ENCODE results near the gene ANKS1B.
A peak's percentile ranks its signal among the peaks of the same experiment; 100 is the strongest.
"Not testable (repeated sequence)": the region's sequence is repeated elsewhere in the genome, so short reads cannot be mapped to it uniquely, and the experiment has no call there.

Gene ANKS1B

DNA sequence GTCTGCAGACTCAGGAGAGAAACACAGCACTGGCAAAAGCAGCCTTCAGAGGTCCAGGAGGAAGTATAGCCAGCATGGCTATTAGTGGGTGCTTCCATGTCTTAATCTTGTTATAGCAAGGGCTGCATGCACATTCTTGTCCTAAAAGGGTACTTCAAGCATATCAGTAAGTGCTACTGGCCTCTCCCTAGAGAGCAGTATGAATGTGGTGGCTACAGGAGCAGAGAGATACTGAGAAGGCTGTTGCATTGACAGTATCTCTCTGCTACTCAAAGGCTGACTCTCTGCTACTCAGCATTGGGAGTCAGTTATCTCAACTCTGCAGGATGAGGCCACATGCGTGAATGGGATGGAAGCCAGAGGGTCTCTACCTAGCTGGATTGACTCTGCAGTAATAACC is 335.2 kb downstream of the ANKS1B start:
- DNase-seq (ENCODE audit: low spot score) = no peak
- ChIA-PET CTCF (no interaction called here), POLR2A (ENCODE audit: low non-redundant PET) (no interaction called here)
- no peak for TF ChIP-seq CTCF (conservative IDR thresholded peaks at IDR 0.05; ENCODE audit: low read depth)
- H3K27ac ChIP-seq = no peak overlapping the region

- TF ChIP-seq CTCF (conservative IDR thresholded peaks at IDR 0.05; ENCODE audit: low read depth) = no peak
- CTCF ChIA-PET = interaction anchor here (1.0 kb wide), 1 partner anchor 389 kb away, joined by 3 read pairs; no protein-coding TSS in a partner anchor
- DNase-seq (ENCODE audit: low spot score) = no peak
- no peak overlapping the region for H3K27ac ChIP-seq
- POLR2A ChIA-PET (ENCODE audit: low non-redundant PET) = no interaction called here
These were observed 336.6 kb downstream of the ANKS1B start for GRCh38 chr12:99648183-99648582.

DNA sequence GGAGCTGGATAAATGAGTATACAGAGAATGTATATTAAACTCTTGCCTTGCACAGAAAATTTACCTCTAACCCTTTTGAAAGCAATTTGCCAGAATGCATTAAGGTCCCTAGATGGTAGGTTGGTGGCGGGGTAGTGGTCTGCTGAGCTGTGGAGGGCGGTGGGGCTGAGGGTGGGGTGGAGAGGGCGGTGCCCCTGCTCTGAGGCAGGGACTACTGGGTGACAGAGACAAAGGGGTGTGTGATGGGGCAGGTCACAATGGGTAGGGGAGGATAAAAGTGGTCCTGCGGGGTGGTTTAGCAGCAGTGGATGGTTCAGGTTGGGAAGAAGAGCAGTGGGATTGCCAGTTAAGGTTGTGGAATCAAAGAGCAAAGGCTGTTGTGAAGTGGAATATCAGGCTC is 337.3 kb downstream of the ANKS1B start, which contains the start of gene GARIN6:
TSS of gene GARIN6 (plus strand) at position 301 of the 400 bp plus-strand sequence. CDS start 422 bp downstream, outside the sequence.
- CTCF ChIA-PET = no interaction called here
- POLR2A ChIA-PET (ENCODE audit: low non-redundant PET) = no interaction called here
- no peak within 1 kb of the TSS for H3K27ac ChIP-seq
- no peak for DNase-seq (ENCODE audit: low spot score)
- TF ChIP-seq CTCF (conservative IDR thresholded peaks at IDR 0.05; ENCODE audit: low read depth) = no peak

- TF ChIP-seq CTCF (conservative IDR thresholded peaks at IDR 0.05; ENCODE audit: low read depth) = no peak
- no peak for DNase-seq (ENCODE audit: low spot score)
- POLR2A ChIA-PET (ENCODE audit: low non-redundant PET) = no interaction called here
- CTCF ChIA-PET = no interaction called here
- H3K27ac ChIP-seq = no peak overlapping the region
These were observed 340.1 kb downstream of the ANKS1B start for GRCh38 chr12:99644629-99645028.

DNA sequence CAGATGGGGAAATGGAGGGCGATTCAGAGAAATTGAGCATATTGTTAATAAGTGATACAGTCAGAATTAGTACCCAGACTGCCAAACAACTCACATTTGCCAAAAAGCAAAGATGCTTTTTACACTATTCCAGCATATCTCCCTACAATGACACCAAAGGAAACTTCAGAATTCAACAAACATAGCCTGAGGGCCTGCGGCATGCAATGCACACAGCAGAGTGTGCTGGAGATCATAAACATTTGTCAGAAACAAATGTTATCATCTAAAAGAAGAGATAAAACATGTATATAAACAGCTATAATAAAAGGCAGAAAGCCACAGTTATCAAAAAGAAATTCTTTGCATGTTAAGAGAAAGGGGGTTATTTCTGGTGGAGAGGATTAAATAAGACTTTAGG is 357.3 kb downstream of the ANKS1B start:
- CTCF ChIA-PET = no interaction called here

DNA sequence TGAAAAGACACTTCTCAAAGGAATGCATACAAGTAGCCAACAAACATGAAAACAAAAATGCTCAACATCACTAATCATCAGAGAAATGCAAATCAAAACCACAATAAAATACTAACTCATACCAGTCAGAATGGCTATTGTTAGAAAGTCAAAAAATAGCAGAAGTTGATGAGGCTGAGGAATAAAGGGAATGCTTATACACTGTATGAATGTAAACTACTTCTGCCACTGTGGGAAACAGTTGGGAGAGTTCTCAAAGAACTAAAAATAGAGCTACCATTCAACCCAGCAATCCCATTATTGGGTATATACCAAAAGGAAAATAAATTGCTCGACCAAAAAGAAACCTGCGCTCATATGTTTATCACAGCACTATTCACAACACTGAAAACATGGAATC is 360.1 kb downstream of the ANKS1B start:
- POLR2A ChIA-PET (ENCODE audit: low non-redundant PET) = not testable (repeated sequence)

More for the DNA sequence above, 357.3 kb downstream of the ANKS1B start:
- H3K27ac ChIP-seq = no peak overlapping the region
- no peak for DNase-seq (ENCODE audit: low spot score)
- TF ChIP-seq CTCF (conservative IDR thresholded peaks at IDR 0.05; ENCODE audit: low read depth) = no peak
- POLR2A ChIA-PET (ENCODE audit: low non-redundant PET) = no interaction called here

GRCh38 chr12:99620159-99620479 is 364.6 kb downstream of the ANKS1B start:
- ChIA-PET CTCF (interaction anchor here (0.7 kb wide), 1 partner anchor 75 kb away, joined by 3 read pairs; no protein-coding TSS in a partner anchor), POLR2A (ENCODE audit: low non-redundant PET) (no interaction called here)
- H3K27ac ChIP-seq = no peak overlapping the region
- no peak for DNase-seq (ENCODE audit: low spot score)
- TF ChIP-seq CTCF (conservative IDR thresholded peaks at IDR 0.05; ENCODE audit: low read depth) = peak; percentile 21

More for the DNA sequence above, 360.1 kb downstream of the ANKS1B start:
- H3K27ac ChIP-seq; CTCF ChIA-PET; DNase-seq (ENCODE audit: low spot score): not testable (repeated sequence)
